Measurements from ENCODE around the gene BRSK2.

GRCh38 chr11:1505480-1505879 is 115.7 kb downstream of the BRSK2 start:
- TF ChIP-seq, protein P1, sequence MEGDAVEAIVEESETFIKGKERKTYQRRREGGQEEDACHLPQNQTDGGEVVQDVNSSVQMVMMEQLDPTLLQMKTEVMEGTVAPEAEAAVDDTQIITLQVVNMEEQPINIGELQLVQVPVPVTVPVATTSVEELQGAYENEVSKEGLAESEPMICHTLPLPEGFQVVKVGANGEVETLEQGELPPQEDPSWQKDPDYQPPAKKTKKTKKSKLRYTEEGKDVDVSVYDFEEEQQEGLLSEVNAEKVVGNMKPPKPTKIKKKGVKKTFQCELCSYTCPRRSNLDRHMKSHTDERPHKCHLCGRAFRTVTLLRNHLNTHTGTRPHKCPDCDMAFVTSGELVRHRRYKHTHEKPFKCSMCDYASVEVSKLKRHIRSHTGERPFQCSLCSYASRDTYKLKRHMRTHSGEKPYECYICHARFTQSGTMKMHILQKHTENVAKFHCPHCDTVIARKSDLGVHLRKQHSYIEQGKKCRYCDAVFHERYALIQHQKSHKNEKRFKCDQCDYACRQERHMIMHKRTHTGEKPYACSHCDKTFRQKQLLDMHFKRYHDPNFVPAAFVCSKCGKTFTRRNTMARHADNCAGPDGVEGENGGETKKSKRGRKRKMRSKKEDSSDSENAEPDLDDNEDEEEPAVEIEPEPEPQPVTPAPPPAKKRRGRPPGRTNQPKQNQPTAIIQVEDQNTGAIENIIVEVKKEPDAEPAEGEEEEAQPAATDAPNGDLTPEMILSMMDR (IDR thresholded peaks at IDR 0.05), result peak; percentile 41
- TF ChIP-seq ZFX (IDR thresholded peaks at IDR 0.05; ENCODE audit: borderline replicate concordance), result no peak

Data from 22Rv1 (cell line).